ENCODE measurements around the gene NMS. TPM values are rescaled to one million over a fixed set of nuclear protein-coding genes. Genes with fewer than 3 reads are reported as not detected.
"Not testable (repeated sequence)": the region's sequence is repeated elsewhere in the genome, so short reads cannot be mapped to it uniquely, and the experiment has no call there.

NMS gene
- total and polyA plus RNA-seq, 10 donors, result not detected

- DNase-seq, result no peak
- no peaks in the 10 kb centered on the region for H3K36me3 ChIP-seq
- no peak overlapping the region for H3K4me3 ChIP-seq
- 80 to 84% (median 83%) methylated on average over 2 of the region's 2 CpGs for WGBS, 5 donors
- intact Hi-C loops (cut with DNase I; ENCODE audit: low total_unique reads), result no loop called here
- TF ChIP-seq POLR2A (IDR thresholded peaks at IDR 0.05) (no peak), CTCF (IDR thresholded peaks at IDR 0.05 in 8 of 11, conservative IDR thresholded peaks at IDR 0.05 in 3 of 11) (no peak), POLR2AphosphoS5 (IDR thresholded peaks at IDR 0.05) (no peak)
- no peak overlapping the region for H3K27ac ChIP-seq
- H3K27me3 ChIP-seq (replicated peaks in 1 of 7), result no peaks in the 10 kb centered on the region
- peaks cover 0 to 12% (median 0%) of the 10 kb centered on the region in 8 donors for H3K9me3 ChIP-seq
- no peaks in the 10 kb centered on the region for H3K4me1 ChIP-seq
Measured at GRCh38 chr2:100446696-100447095, 23.6 kb upstream of the NMS start.

- Histone ChIP-seq H3K4me1 (no peaks in the 10 kb centered on the region), H3K36me3 (no peaks in the 10 kb centered on the region), H3K4me3 (no peak overlapping the region), H3K27ac (no peak overlapping the region), H3K9me3 (peaks cover 0 to 16% (median 7%) of the 10 kb centered on the region in 8 donors), H3K27me3 (replicated peaks in 1 of 7) (peaks cover 0 to 4% (median 0%) of the 10 kb centered on the region in 7 donors)
- DNase-seq, result no peak
- TF ChIP-seq POLR2AphosphoS5 (IDR thresholded peaks at IDR 0.05) (no peak), CTCF (IDR thresholded peaks at IDR 0.05 in 8 of 11, conservative IDR thresholded peaks at IDR 0.05 in 3 of 11) (no peak), POLR2A (IDR thresholded peaks at IDR 0.05) (no peak)
- intact Hi-C loops (cut with DNase I; ENCODE audit: low total_unique reads), result no loop called here
- WGBS, 5 donors, result 82 to 90% (median 85%) methylated on average over 5 of the region's 5 CpGs
Measured at GRCh38 chr2:100451092-100451491, 19.2 kb upstream of the NMS start.

GRCh38 chr2:100451734-100452133, 18.5 kb upstream of the NMS start:
- Histone ChIP-seq H3K36me3 (no peaks in the 10 kb centered on the region), H3K4me3 (no peak overlapping the region), H3K4me1 (no peaks in the 10 kb centered on the region), H3K9me3 (peaks cover 0 to 23% (median 14%) of the 10 kb centered on the region in 8 donors), H3K27ac (no peak overlapping the region), H3K27me3 (replicated peaks in 1 of 7) (peaks cover 0 to 4% (median 0%) of the 10 kb centered on the region in 7 donors)
- no peak for DNase-seq
- intact Hi-C loops (cut with DNase I; ENCODE audit: low total_unique reads), result no loop called here
- TF ChIP-seq CTCF (IDR thresholded peaks at IDR 0.05 in 8 of 11, conservative IDR thresholded peaks at IDR 0.05 in 3 of 11) (no peak), POLR2AphosphoS5 (IDR thresholded peaks at IDR 0.05) (no peak), POLR2A (IDR thresholded peaks at IDR 0.05) (no peak)

GRCh38 chr2:100453853-100454252, 16.4 kb upstream of the NMS start:
- 54 to 73% (median 64%) methylated on average over 4 of the region's 4 CpGs for WGBS, 5 donors
- TF ChIP-seq POLR2A (IDR thresholded peaks at IDR 0.05) (no peak), CTCF (IDR thresholded peaks at IDR 0.05 in 8 of 11, conservative IDR thresholded peaks at IDR 0.05 in 3 of 11) (no peak), POLR2AphosphoS5 (IDR thresholded peaks at IDR 0.05) (no peak)
- DNase-seq, result no peak
- H3K4me1 ChIP-seq, result no peaks in the 10 kb centered on the region
- no peak overlapping the region for H3K27ac ChIP-seq
- no peaks in the 10 kb centered on the region for H3K36me3 ChIP-seq
- intact Hi-C loops (cut with DNase I; ENCODE audit: low total_unique reads), result no loop called here
- peaks cover 0 to 44% (median 35%) of the 10 kb centered on the region in 8 donors for H3K9me3 ChIP-seq
- H3K4me3 ChIP-seq, result no peak overlapping the region
- peaks cover 0 to 4% (median 0%) of the 10 kb centered on the region in 7 donors for H3K27me3 ChIP-seq (replicated peaks in 1 of 7)

GRCh38 chr2:100456357-100456756, 13.9 kb upstream of the NMS start:
- peaks cover 0 to 59% (median 44%) of the 10 kb centered on the region in 8 donors for H3K9me3 ChIP-seq
- H3K4me3 ChIP-seq; H3K36me3 ChIP-seq; intact Hi-C loops (cut with DNase I; ENCODE audit: low total_unique reads); H3K27ac ChIP-seq; DNase-seq; H3K27me3 ChIP-seq (replicated peaks in 1 of 7); H3K4me1 ChIP-seq: not testable (repeated sequence)

Measured in spleen (tissue), 11 donors.